ENCODE measurements around the gene PLCB4.

PLCB4 gene

GRCh38 chr20:9256393-9256792, 187.5 kb downstream of the PLCB4 start:
- in situ Hi-C loops (cut with MboI; ENCODE audit: low sequenced_read_pairs): no loop called here

GRCh38 chr20:9258901-9259300, 190.0 kb downstream of the PLCB4 start:
- in situ Hi-C loops (cut with MboI; ENCODE audit: low sequenced_read_pairs): no loop called here

- in situ Hi-C loops (cut with MboI; ENCODE audit: low sequenced_read_pairs): no loop called here
Measured at GRCh38 chr20:9260027-9260426, 191.1 kb downstream of the PLCB4 start.

- in situ Hi-C loops (cut with MboI; ENCODE audit: low sequenced_read_pairs): no loop called here
Measured at GRCh38 chr20:9261781-9262180, 192.9 kb downstream of the PLCB4 start.

GRCh38 chr20:9262653-9263194, 193.8 kb downstream of the PLCB4 start:
- in situ Hi-C loops (cut with MboI; ENCODE audit: low sequenced_read_pairs): no loop called here

- in situ Hi-C loops (cut with MboI; ENCODE audit: low sequenced_read_pairs): no loop called here
Measured at GRCh38 chr20:9269280-9269971, 200.5 kb downstream of the PLCB4 start.

GRCh38 chr20:9270831-9271230, 201.9 kb downstream of the PLCB4 start:
- in situ Hi-C loops (cut with MboI; ENCODE audit: low sequenced_read_pairs): no loop called here

- in situ Hi-C loops (cut with MboI; ENCODE audit: low sequenced_read_pairs): no loop called here
Measured at GRCh38 chr20:9276966-9277468, 208.1 kb downstream of the PLCB4 start.

- in situ Hi-C loops (cut with MboI; ENCODE audit: low sequenced_read_pairs): no loop called here
Measured at GRCh38 chr20:9279918-9280401, 211.1 kb downstream of the PLCB4 start.

- in situ Hi-C loops (cut with MboI; ENCODE audit: low sequenced_read_pairs): no loop called here
Measured at GRCh38 chr20:9280666-9281065, 211.8 kb downstream of the PLCB4 start.

- in situ Hi-C loops (cut with MboI; ENCODE audit: low sequenced_read_pairs): no loop called here
Measured at GRCh38 chr20:9281803-9282202, 212.9 kb downstream of the PLCB4 start.

- in situ Hi-C loops (cut with MboI; ENCODE audit: low sequenced_read_pairs): no loop called here
Measured at GRCh38 chr20:9285617-9286016, 216.7 kb downstream of the PLCB4 start.

GRCh38 chr20:9286501-9287461, 217.9 kb downstream of the PLCB4 start:
- in situ Hi-C loops (cut with MboI; ENCODE audit: low sequenced_read_pairs): no loop called here

- in situ Hi-C loops (cut with MboI; ENCODE audit: low sequenced_read_pairs): no loop called here
Measured at GRCh38 chr20:9287826-9288225, 218.9 kb downstream of the PLCB4 start.

- in situ Hi-C loops (cut with MboI; ENCODE audit: low sequenced_read_pairs): no loop called here
Measured at GRCh38 chr20:9290331-9290730, 221.4 kb downstream of the PLCB4 start.

GRCh38 chr20:9293145-9293544, 224.3 kb downstream of the PLCB4 start:
- in situ Hi-C loops (cut with MboI; ENCODE audit: low sequenced_read_pairs): no loop called here

- in situ Hi-C loops (cut with MboI; ENCODE audit: low sequenced_read_pairs): no loop called here
Measured at GRCh38 chr20:9294041-9294440, 225.2 kb downstream of the PLCB4 start.

GRCh38 chr20:9298906-9299305, 230.0 kb downstream of the PLCB4 start:
- in situ Hi-C loops (cut with MboI; ENCODE audit: low sequenced_read_pairs): no loop called here

- in situ Hi-C loops (cut with MboI; ENCODE audit: low sequenced_read_pairs): no loop called here
Measured at GRCh38 chr20:9300080-9300479, 231.2 kb downstream of the PLCB4 start.

GRCh38 chr20:9300534-9300933, 231.6 kb downstream of the PLCB4 start:
- in situ Hi-C loops (cut with MboI; ENCODE audit: low sequenced_read_pairs): no loop called here
